Astrocyte of the spinal cord (primary cell): Measurements from ENCODE around the gene CDK8.

Experiments
- DNase-seq: peaks from one replicate; pipeline ENCODE4 v3.0.0; 2011; ENCODE audit warnings: low read depth, low spot score
- H3K4me3 ChIP-seq: 2 replicates; pipeline ENCODE4 v1.5.1; 2011; ENCODE audit warnings: low read depth, mild to moderate bottlenecking, low read length, moderate library complexity
- CTCF ChIP-seq: IDR thresholded peaks from 2 replicates; pipeline ENCODE4 v1.5.1; 2012; ENCODE audit warnings: low read depth, mild to moderate bottlenecking, low read length, inconsistent platforms
- in situ Hi-C: cut with HindIII; loops from 2 replicates; pipeline ENCODE4 v1.10.0; 2017; ENCODE audit warnings: low sequenced_read_pairs

The CDK8 gene

DNA sequence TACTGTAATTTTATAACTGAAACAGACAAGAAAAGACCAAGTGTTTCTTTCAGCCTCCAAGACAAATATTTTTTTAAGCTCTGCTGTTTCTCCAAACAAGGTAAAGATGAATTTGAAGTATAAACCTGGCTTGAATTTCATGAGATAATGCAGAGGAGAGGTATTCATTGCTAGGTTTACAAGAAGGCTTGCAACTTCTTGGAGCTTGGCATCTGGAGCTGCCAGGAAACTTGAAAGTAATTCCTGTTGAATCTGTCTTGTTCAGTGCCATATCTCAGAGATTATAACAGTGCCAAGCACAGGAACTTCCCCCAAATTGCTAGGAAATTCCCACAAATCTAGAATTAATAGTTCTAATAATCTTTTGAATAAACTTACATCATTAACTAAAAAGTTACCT lies 70.9 kb downstream of the CDK8 start:
- no peak for TF ChIP-seq CTCF
- DNase-seq = peak; percentile 10
- no peak overlapping the region for H3K4me3 ChIP-seq
- in situ Hi-C loops = no loop called here

DNA sequence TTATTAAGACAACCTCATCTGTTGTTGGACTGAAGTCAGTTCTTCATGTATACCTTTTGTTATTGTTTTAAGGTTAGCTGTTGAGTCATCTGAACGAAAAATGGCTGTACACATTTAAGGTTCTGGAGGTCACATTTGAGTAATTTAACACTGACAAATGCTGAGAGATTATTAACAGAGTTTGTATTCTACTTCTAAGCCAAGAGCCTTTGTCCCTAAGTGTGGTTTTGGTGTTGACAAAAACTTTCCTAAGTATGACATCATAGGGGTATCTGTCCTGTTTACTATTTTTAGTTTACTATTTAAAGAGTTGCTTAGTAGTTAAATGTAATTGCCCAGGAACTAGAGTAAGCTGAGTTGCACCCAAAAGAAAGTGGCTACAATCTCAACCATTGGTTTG lies 71.9 kb downstream of the CDK8 start:
- no peak overlapping the region for H3K4me3 ChIP-seq
- no peak for TF ChIP-seq CTCF
- in situ Hi-C loops = no loop called here
- no peak for DNase-seq

- no peak overlapping the region for H3K4me3 ChIP-seq
- in situ Hi-C loops = no loop called here
- no peak for TF ChIP-seq CTCF
- no peak for DNase-seq
Observed at GRCh38 chr13:26326562-26326961, 72.6 kb downstream of the CDK8 start.

GRCh38 chr13:26327940-26328725 lies 74.2 kb downstream of the CDK8 start:
- no peak for TF ChIP-seq CTCF
- in situ Hi-C loops = no loop called here
- peak; percentile 38 for DNase-seq
- no peak overlapping the region for H3K4me3 ChIP-seq

- no peak for TF ChIP-seq CTCF
- in situ Hi-C loops = no loop called here
- H3K4me3 ChIP-seq = no peak overlapping the region
- DNase-seq = no peak
Observed at GRCh38 chr13:26335158-26335557, 81.2 kb downstream of the CDK8 start.

- in situ Hi-C loops = no loop called here
- DNase-seq = no peak
- H3K4me3 ChIP-seq = no peak overlapping the region
Observed at GRCh38 chr13:26340807-26341206, 86.9 kb downstream of the CDK8 start.

More at GRCh38 chr13:26340807-26341206, 86.9 kb downstream of the CDK8 start:
- no peak for TF ChIP-seq CTCF
